IMR-90 (cell line): Measurements from ENCODE around the gene NF1. TPM values are rescaled to one million over a fixed set of nuclear protein-coding genes. Genes with fewer than 3 reads are reported as not detected.

ENCODE experiments used
- ATAC-seq: fragments of 200-7000 bp; cut with Tn5 transposase; 2 replicates; pipeline ENCODE4 v1.9.1; 2020; ENCODE audit warnings: low read depth, mild to moderate bottlenecking, moderate library complexity
- BruUV-seq: library from RNA; stranded (reverse); fragments of 400-500 nt; replicated peaks from 2 replicates; lab custom pipeline; 2021; lab: Mats Ljungman, UMichigan
- CTCF ChIA-PET: fragments of 300-600 bp; formaldehyde crosslinking; extraction: SDS; loops from one replicate; lab custom pipeline; 2021; ENCODE audit warnings: antibody characterized with exemption; lab: Yijun Ruan, JAX
- POLR2A ChIA-PET: fragments of 300-600 bp; sonication (Branson Sonifier 250); formaldehyde crosslinking; loops from one replicate; lab custom pipeline; 2022; ENCODE audit warnings: antibody characterized with exemption; ENCODE audit not compliant: unreplicated experiment; lab: Charles Lee
- DNase-seq: peaks from one replicate; pipeline ENCODE4 v3.0.0; 2013
- H2AFZ ChIP-seq: replicated peaks from 2 replicates; pipeline ENCODE3; 2013; ENCODE audit warnings: low read length, mild to moderate bottlenecking; ENCODE audit not compliant: poor library complexity
- H2AK5ac ChIP-seq: 2 replicates; pipeline ENCODE4 v1.6.1; 2013; ENCODE audit warnings: low read depth, low read length, inconsistent platforms
- H2AK9ac ChIP-seq: replicated peaks from 2 replicates; pipeline ENCODE3; 2013; ENCODE audit warnings: mild to moderate bottlenecking, low read depth, low read length, moderate library complexity; ENCODE audit not compliant: poor library complexity
- H2BK120ac ChIP-seq: 2 replicates; pipeline ENCODE4 v1.6.1; 2013; ENCODE audit warnings: low read depth, low read length, inconsistent platforms
- H2BK15ac ChIP-seq: 3 replicates; pipeline ENCODE4 v1.6.1; 2013; ENCODE audit warnings: low read depth, low read length, inconsistent platforms
- H2BK20ac ChIP-seq: 2 replicates; pipeline ENCODE4 v1.6.1; 2013; ENCODE audit warnings: low read depth, mild to moderate bottlenecking, inconsistent platforms, low read length, moderate library complexity
- H2BK5ac ChIP-seq: 2 replicates; pipeline ENCODE4 v1.6.1; 2013; ENCODE audit warnings: mild to moderate bottlenecking, low read depth, low read length, inconsistent platforms; ENCODE audit not compliant: poor library complexity, severe bottlenecking
- H3K14ac ChIP-seq: replicated peaks from 2 replicates; pipeline ENCODE4 v1.6.1; 2013; ENCODE audit warnings: low read depth, low read length, inconsistent platforms
- H3K18ac ChIP-seq: 2 replicates; pipeline ENCODE4 v1.6.1; 2013; ENCODE audit warnings: low read depth, low read length, control low read depth
- H3K23ac ChIP-seq: 2 replicates; pipeline ENCODE4 v1.6.1; 2013; ENCODE audit warnings: low read depth, low read length, inconsistent platforms
- H3K27ac ChIP-seq: 2 replicates; pipeline ENCODE4 v1.5.1; 2013; ENCODE audit warnings: mild to moderate bottlenecking, control low read depth, low read length; ENCODE audit not compliant: insufficient read depth
- H3K27me3 ChIP-seq: 2 replicates; pipeline ENCODE4 v1.6.1; 2013; ENCODE audit warnings: low read length; ENCODE audit not compliant: control insufficient read depth, insufficient read depth
- H3K36me3 ChIP-seq: 2 replicates; pipeline ENCODE4 v1.6.1; 2013; ENCODE audit warnings: low read length, mixed read lengths; ENCODE audit not compliant: control insufficient read depth, insufficient read depth
- H3K4ac ChIP-seq: 2 replicates; pipeline ENCODE4 v1.6.1; 2013; ENCODE audit warnings: low read depth, low read length, inconsistent platforms
- H3K4me1 ChIP-seq: 2 replicates; pipeline ENCODE4 v1.6.1; 2013; ENCODE audit warnings: low read length, mixed read lengths; ENCODE audit not compliant: control insufficient read depth, insufficient read depth
- H3K4me2 ChIP-seq: 2 replicates; pipeline ENCODE4 v1.6.1; 2013; ENCODE audit warnings: low read depth, mild to moderate bottlenecking, control low read depth, low read length, moderate library complexity
- H3K4me3 ChIP-seq: 2 replicates; pipeline ENCODE4 v1.5.1; 2013; ENCODE audit warnings: low read depth, mild to moderate bottlenecking, control low read depth, low read length, moderate library complexity; ENCODE audit not compliant: insufficient read depth
- H3K56ac ChIP-seq: 2 replicates; pipeline ENCODE4 v1.6.1; 2013; ENCODE audit warnings: low read length, inconsistent platforms; ENCODE audit not compliant: insufficient read depth; ENCODE audit errors: extremely low read depth
- H3K79me1 ChIP-seq, 2 experiments: 2 replicates each; pipeline ENCODE4 v1.6.1; 2013; ENCODE audit warnings: low read length in 2 of 2, inconsistent platforms in 1 of 2, low read depth in 1 of 2
- H3K9ac ChIP-seq: 2 replicates; pipeline ENCODE4 v1.6.1; 2013; ENCODE audit warnings: low read depth, low read length, control low read depth
- H3K9me1 ChIP-seq: 2 replicates; pipeline ENCODE4 v1.6.1; 2013; ENCODE audit warnings: low read length, inconsistent platforms; ENCODE audit not compliant: insufficient read depth
- H3K9me3 ChIP-seq: 2 replicates; pipeline ENCODE4 v1.6.1; 2013; ENCODE audit warnings: low read length; ENCODE audit not compliant: control insufficient read depth, insufficient read depth
- H4K20me1 ChIP-seq: 2 replicates; pipeline ENCODE4 v1.6.1; 2013; ENCODE audit warnings: low read length, inconsistent platforms; ENCODE audit not compliant: insufficient read depth
- H4K5ac ChIP-seq: 2 replicates; pipeline ENCODE4 v1.6.1; 2013; ENCODE audit warnings: mild to moderate bottlenecking, low read depth, low read length, control low read depth
- H4K8ac ChIP-seq, 2 experiments: 2 replicates each; pipeline ENCODE4 v1.6.1; 2013; ENCODE audit warnings: low read depth in 2 of 2, low read length in 2 of 2, control low read depth in 1 of 2, inconsistent platforms in 1 of 2
- H4K91ac ChIP-seq: 2 replicates; pipeline ENCODE4 v1.6.1; 2013; ENCODE audit warnings: low read depth, low read length, inconsistent platforms; ENCODE audit not compliant: insufficient read depth
- CEBPB ChIP-seq: IDR thresholded peaks from 2 replicates; pipeline ENCODE4 v1.6.1; 2012; ENCODE audit warnings: low read depth, low read length, improper control_type of control experiment
- FOS ChIP-seq: fragments of 150-350 bp; IDR thresholded peaks from 2 replicates; pipeline ENCODE4 v1.6.1; 2016; ENCODE audit warnings: low read depth, low read length
- RAD21 ChIP-seq: IDR thresholded peaks from 2 replicates; pipeline ENCODE4 v1.6.1; 2012; ENCODE audit warnings: low read length, improper control_type of control experiment
- RCOR1 ChIP-seq: IDR thresholded peaks from 2 replicates; pipeline ENCODE4 v1.6.1; 2012; ENCODE audit warnings: mild to moderate bottlenecking, low read length, improper control_type of control experiment; ENCODE audit not compliant: insufficient replicate concordance
- WGBS, 2 experiments: methylation state at CpG; one replicate each; pipeline versions ENCODE4 v1.1.5 to v1.1.7; 2013; ENCODE audit warnings: missing lambda C conversion rate in 2 of 2; ENCODE audit not compliant: insufficient read length in 1 of 2; ENCODE audit errors: extremely low coverage in 2 of 2; 5-methylcytosine and 5-hydroxymethylcytosine counted together
- dilution Hi-C: fragments of 300-500 bp; cut with HindIII; formaldehyde crosslinking; loops from one replicate; pipeline ENCODE4 v1.14.3; 2018; ENCODE audit warnings: low sequenced_read_pairs; ENCODE audit not compliant: unreplicated experiment
- in situ Hi-C: fragments of 300-500 bp; cut with MboI; formaldehyde crosslinking; loops from 3 replicates; pipeline ENCODE4 v1.14.3; 2019; ENCODE audit warnings: low sequenced_read_pairs, inconsistent platforms, mixed read lengths
- intact Hi-C: fragments of 100-400 bp; cut with micrococcal nuclease; formaldehyde crosslinking; loops from 2 replicates; pipeline ENCODE4 v1.10.0; 2022
- polyA plus RNA-seq, 3 experiments: library from polyadenylated mRNA; depleted of rRNA; stranded (reverse); fragments of >200 nt; gene quantifications; 2 replicates each; pipeline ENCODE4 v1.2.3, GENCODE V29; 2012; ENCODE audit warnings: low replicate concordance in 1 of 3
- total RNA-seq: library from RNA; depleted of rRNA; stranded (reverse); fragments of >200 nt; gene quantifications from 2 replicates; pipeline ENCODE4 v1.2.3, GENCODE V29; 2012

Gene NF1
- total and polyA plus RNA-seq, 2 of the 4 experiments (the other 2 are of a cell fraction) = 17.9 to 48.6 TPM

DNA sequence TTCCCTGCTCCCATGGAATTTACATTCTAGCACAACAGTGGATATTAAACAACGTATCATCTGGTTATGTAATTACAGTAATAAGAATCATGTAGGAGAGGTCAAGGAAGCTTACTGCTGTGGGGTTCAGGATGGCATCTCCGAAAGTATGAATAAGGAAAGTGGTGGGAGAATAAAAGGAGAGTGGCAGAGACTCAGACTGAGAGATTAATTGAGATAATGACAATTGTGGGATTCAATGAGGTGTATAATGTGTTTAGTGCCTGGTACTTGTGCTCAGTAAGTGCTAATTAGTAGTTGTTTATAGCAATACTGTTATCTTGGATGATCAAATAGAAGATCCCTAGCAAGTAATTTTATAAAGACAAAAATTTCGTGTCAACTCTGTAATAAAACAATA, 45.3 kb downstream of the NF1 start:
- no peak overlapping the region for H2BK20ac ChIP-seq
- no peak overlapping the region for H2BK120ac ChIP-seq
- H3K4me2 ChIP-seq = no peak overlapping the region
- no peak overlapping the region for H4K5ac ChIP-seq
- 0 out of 2 replicates have a peak, but pooled peaks cover 2% of the 10 kb centered on the region for H3K36me3 ChIP-seq
- no peak overlapping the region for H3K14ac ChIP-seq
- H4K91ac ChIP-seq = no peak overlapping the region
- no peak overlapping the region for H2AK5ac ChIP-seq
- no peak overlapping the region for H2AK9ac ChIP-seq
- H4K8ac ChIP-seq = no peak overlapping the region
- no peaks in the 10 kb centered on the region for H3K9me3 ChIP-seq
- DNase-seq = no peak
- H3K9me1 ChIP-seq = peaks cover 7% of the 10 kb centered on the region; the same call in 1 of the 2 replicates
- no peak overlapping the region for H3K23ac ChIP-seq
- no peak overlapping the region for H3K56ac ChIP-seq
- H3K4me3 ChIP-seq = no peak overlapping the region
- ATAC-seq = no peak
- peaks cover 2% of the 10 kb centered on the region for H3K4me1 ChIP-seq
- peaks cover 30% of the 10 kb centered on the region; the same call in 1 of the 2 replicates for H4K20me1 ChIP-seq
- ChIA-PET POLR2A (no interaction called here), CTCF (no interaction called here)
- whole genome bisulfite sequencing, 2 experiments = no CpG with 5 or more reads among the region's 3 CpGs
- BruUV-seq = no TSS peak
- dilution Hi-C loops (no loop called here), intact Hi-C loops (no loop called here), in situ Hi-C loops (no loop called here)
- H2BK15ac ChIP-seq = no peak overlapping the region
- H3K27me3 ChIP-seq = no peaks in the 10 kb centered on the region
- no peak overlapping the region for H3K27ac ChIP-seq
- no peak overlapping the region for H3K9ac ChIP-seq
- no peak overlapping the region for H2BK5ac ChIP-seq
- no peak overlapping the region for H2AFZ ChIP-seq
- no peak overlapping the region for H3K18ac ChIP-seq
- no peak for TF ChIP-seq RAD21
- TF ChIP-seq CEBPB = no peak
- TF ChIP-seq RCOR1 = no peak
- TF ChIP-seq FOS = no peak
- H3K4ac ChIP-seq = no peak overlapping the region
- peaks cover 32 to 66% of the 10 kb centered on the region in 2 experiments for H3K79me1 ChIP-seq
